Chondrocyte (in vitro differentiated cells): ENCODE data around the gene CXCR3. TPM values are rescaled to one million over a fixed set of nuclear protein-coding genes. Genes with fewer than 3 reads are reported as not detected.
A peak's percentile ranks its signal among the peaks of the same experiment; 100 is the strongest.
"Not testable (repeated sequence)": the region's sequence is repeated elsewhere in the genome, so short reads cannot be mapped to it uniquely, and the experiment has no call there.

Experiments used
- DNase-seq: peaks from one replicate; pipeline ENCODE4 v3.0.0; 2021; ENCODE audit warnings: mixed read lengths, low spot score
- H3K27ac Mint-ChIP-seq: one replicate; pipeline ENCODE4 v1.8.0; 2021; ENCODE audit warnings: mild to moderate bottlenecking, moderate library complexity, mixed read lengths; ENCODE audit not compliant: unreplicated experiment
- H3K27me3 Mint-ChIP-seq: 2 replicates; pipeline ENCODE4 v1.8.0; 2021; ENCODE audit warnings: low read depth, mixed read lengths
- H3K36me3 Mint-ChIP-seq: 2 replicates; pipeline ENCODE4 v1.8.0; 2021; ENCODE audit warnings: low read depth, mixed read lengths
- H3K4me1 Mint-ChIP-seq: 2 replicates; pipeline ENCODE4 v1.8.0; 2021; ENCODE audit warnings: low read depth, mild to moderate bottlenecking, mixed read lengths
- H3K4me3 Mint-ChIP-seq: one replicate; pipeline ENCODE4 v1.8.0; 2021; ENCODE audit warnings: mild to moderate bottlenecking, moderate library complexity, mixed read lengths; ENCODE audit not compliant: unreplicated experiment
- H3K9me3 Mint-ChIP-seq: 2 replicates; pipeline ENCODE4 v1.8.0; 2021; ENCODE audit warnings: low read depth, mixed read lengths
- total RNA-seq: library from RNA; stranded (reverse); gene quantifications from 3 replicates; pipeline ENCODE4 v1.2.1, GENCODE V29; 2021
- TF ChIP-seq, protein P1 (sequence below): fragments of 200-600 bp; sonication (generic); IDR thresholded peaks from 2 replicates; pipeline ENCODE4 v1.5.0; 2021; ENCODE audit warnings: antibody characterized with exemption, mild to moderate bottlenecking, moderate library complexity

Gene CXCR3
- total RNA-seq, 1 donor from 2014 or later = not detected

DNA sequence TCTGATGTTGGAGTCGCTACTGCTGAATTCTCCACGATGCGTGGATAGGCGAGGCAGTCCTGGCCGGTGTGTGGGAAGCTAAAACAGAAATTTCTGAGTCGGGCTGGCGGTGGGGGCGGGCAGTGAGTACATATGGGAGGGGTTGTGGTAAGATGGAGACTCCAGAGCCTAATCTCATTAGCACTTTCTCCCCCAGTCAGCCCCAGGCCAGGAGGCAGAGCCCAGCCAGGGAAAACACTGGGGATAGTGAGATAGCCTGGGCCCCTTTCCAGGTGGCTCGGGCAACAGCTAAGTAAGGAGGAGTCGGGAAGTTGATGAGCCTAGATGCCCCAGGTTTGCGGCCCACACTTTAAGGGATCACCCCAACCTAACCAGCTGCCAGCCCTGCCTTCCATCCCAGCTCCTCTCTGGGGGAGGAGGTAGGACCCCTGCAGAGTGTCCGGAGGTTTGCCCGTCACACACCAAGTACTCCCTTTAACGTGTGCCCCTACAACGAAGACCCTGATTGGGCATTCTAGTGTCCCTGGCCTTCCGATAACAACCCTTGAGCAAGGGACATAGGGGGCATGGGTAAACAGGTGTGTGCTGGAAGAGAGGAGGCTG, 46.7 kb upstream of the CXCR3 start:
- Mint-ChIP-seq H3K9me3 (no peaks in the 10 kb centered on the region), H3K27me3 (no peaks in the 10 kb centered on the region), H3K4me3 (no peak overlapping the region), H3K27ac (no peak overlapping the region), H3K36me3 (no peaks in the 10 kb centered on the region), H3K4me1 (no peaks in the 10 kb centered on the region)
- DNase-seq = no peak
- TF ChIP-seq, protein P1, sequence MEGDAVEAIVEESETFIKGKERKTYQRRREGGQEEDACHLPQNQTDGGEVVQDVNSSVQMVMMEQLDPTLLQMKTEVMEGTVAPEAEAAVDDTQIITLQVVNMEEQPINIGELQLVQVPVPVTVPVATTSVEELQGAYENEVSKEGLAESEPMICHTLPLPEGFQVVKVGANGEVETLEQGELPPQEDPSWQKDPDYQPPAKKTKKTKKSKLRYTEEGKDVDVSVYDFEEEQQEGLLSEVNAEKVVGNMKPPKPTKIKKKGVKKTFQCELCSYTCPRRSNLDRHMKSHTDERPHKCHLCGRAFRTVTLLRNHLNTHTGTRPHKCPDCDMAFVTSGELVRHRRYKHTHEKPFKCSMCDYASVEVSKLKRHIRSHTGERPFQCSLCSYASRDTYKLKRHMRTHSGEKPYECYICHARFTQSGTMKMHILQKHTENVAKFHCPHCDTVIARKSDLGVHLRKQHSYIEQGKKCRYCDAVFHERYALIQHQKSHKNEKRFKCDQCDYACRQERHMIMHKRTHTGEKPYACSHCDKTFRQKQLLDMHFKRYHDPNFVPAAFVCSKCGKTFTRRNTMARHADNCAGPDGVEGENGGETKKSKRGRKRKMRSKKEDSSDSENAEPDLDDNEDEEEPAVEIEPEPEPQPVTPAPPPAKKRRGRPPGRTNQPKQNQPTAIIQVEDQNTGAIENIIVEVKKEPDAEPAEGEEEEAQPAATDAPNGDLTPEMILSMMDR = no peak

DNA sequence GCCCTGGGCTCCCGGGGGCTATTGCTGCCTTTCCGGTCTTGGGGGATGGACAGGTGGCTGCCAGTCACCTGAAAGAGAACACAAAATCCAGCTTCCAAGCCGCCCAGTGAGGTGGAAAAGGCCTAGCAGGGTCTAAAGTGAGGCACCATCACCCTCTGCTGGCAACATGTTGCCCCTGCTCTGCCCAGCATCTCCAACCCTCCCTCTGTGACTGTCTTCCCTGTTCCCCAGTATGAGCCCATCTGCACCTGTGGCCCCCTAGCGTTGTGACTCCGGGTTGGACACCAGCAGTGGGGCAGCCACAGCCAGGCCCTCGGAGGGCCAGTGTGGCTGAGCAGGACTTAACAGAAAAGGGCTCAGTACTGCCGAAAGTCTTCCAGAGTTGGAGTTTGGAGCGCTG, 45.9 kb upstream of the CXCR3 start:
- H3K27me3 Mint-ChIP-seq, H3K36me3 Mint-ChIP-seq, DNase-seq, H3K4me1 Mint-ChIP-seq, H3K9me3 Mint-ChIP-seq, H3K4me3 Mint-ChIP-seq, H3K27ac Mint-ChIP-seq: not testable (repeated sequence)
- TF ChIP-seq, protein P1 = peak; percentile 52

DNA sequence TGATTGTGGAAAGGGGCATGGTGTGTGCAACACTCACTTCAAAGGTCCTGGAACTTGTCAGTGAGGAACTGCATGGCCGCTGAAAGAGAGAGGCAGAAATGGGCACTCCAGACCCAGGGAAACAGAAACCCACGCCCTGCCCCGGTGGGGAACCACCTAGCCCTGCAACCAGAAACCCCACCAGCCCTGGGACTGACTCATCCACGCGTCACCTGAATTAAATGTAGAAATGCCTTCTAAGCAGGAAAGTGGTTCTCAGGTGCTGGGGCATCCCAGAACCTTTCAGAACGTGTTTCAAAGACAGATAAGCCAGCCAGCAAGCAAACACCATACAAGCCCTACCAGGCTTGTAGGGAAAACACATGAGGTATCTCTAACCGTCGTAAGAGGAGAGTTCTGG, 44.9 kb upstream of the CXCR3 start:
- not testable (repeated sequence) for H3K9me3 Mint-ChIP-seq

DNA sequence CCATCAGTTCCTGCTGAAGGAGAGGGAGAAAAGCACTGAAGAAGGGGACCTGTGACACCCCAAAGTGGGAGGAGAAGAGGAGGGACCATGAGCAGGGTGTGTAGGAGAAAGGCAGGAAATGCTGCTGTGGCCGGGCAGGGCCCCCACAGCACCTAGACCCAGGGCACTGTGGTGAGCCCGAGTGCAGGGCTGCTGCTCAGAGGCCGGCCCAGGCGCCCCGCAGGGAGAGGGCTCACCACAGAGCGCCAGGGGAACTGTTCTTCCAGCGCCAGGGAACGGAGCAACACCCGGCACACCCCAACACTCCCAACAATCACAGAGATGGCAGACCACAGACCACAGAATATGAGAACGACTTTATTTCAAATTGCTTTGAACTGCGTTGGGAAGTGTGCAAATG, 44.3 kb upstream of the CXCR3 start:
- H3K4me3 Mint-ChIP-seq, DNase-seq, H3K9me3 Mint-ChIP-seq, H3K36me3 Mint-ChIP-seq, H3K27me3 Mint-ChIP-seq, H3K4me1 Mint-ChIP-seq, H3K27ac Mint-ChIP-seq: not testable (repeated sequence)

More for the DNA sequence above, 44.9 kb upstream of the CXCR3 start:
- H3K4me3 Mint-ChIP-seq, DNase-seq, H3K36me3 Mint-ChIP-seq, H3K27ac Mint-ChIP-seq, H3K4me1 Mint-ChIP-seq, H3K27me3 Mint-ChIP-seq: not testable (repeated sequence)

DNA sequence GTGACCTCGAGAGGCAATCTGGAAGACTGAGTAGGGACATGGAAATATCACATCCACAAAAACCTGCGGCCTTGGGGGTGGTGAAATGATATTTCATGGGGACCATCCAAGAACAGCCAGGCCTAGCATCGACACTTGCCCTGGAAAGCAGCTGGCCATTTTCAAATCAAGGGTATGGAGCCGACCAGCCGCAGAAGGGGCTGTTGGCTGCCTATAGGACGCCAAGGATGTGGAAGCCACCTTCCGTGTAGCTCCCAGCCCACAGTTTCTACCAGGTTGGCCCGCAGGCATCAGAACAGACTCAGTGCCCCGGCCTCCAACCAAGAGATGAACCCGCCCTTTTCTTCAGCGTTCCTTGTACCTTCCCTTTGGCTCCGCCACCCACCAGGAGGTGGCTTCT, 43.6 kb upstream of the CXCR3 start:
- H3K4me3 Mint-ChIP-seq = no peak overlapping the region

DNA sequence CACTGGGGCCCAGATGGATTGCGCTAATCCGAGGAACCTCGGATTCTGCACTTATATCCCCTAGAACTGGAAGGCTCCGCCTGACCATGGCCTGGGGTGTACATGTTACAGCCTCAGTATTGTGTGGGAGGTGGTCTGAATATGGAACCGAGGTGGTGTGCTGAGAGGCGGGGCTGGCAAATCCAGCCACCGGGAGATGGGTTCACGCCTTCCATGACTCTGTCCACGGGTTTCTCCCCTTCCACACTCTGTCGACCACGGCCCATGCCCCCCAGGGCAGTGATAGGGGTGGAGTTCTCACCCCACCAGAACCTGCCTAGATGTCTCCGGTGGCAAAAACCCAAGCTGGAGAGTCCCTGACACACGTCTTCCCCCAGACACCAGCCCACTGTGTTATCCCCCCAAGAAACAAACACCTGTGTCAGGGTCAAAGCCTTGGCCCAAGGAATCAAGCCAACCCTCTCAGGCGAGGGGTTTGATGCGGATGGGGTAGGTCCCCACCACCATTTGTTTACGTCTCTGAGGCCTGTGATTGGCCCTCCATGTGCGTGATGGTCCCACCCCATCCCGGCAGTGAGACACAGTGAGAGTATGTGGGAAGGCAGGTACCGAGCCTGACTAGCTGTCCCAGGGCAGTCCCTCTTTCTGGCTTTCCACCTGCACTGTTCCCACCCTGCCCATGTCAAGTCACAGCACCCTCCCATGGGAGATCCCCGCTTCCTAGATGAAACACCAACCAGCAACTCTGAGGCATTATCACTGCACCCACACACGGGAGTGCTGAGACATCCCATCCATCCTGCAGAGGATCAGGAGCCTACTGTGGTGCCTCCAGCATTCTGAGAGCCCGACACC, 42.5 kb upstream of the CXCR3 start:
- no peaks in the 10 kb centered on the region for H3K4me1 Mint-ChIP-seq

More for the DNA sequence above, 43.6 kb upstream of the CXCR3 start:
- Mint-ChIP-seq H3K36me3 (no peaks in the 10 kb centered on the region), H3K27me3 (no peaks in the 10 kb centered on the region), H3K9me3 (no peaks in the 10 kb centered on the region), H3K4me1 (no peaks in the 10 kb centered on the region), H3K27ac (no peak overlapping the region)
- TF ChIP-seq, protein P1 = no peak
- DNase-seq = no peak

More for the DNA sequence above, 42.5 kb upstream of the CXCR3 start:
- no peak overlapping the region for H3K4me3 Mint-ChIP-seq
- no peaks in the 10 kb centered on the region for H3K36me3 Mint-ChIP-seq
- no peak overlapping the region for H3K27ac Mint-ChIP-seq
- H3K27me3 Mint-ChIP-seq = no peaks in the 10 kb centered on the region
- TF ChIP-seq, protein P1 = no peak
- no peak for DNase-seq
- H3K9me3 Mint-ChIP-seq = no peaks in the 10 kb centered on the region
